ENCODE measurements around the gene TAS2R60. TPM values are rescaled to one million over a fixed set of nuclear protein-coding genes. Genes with fewer than 3 reads are reported as not detected.

TAS2R60 gene
- total and polyA plus RNA-seq, 9 of the 15 experiments (the other 6 are each of a cell fraction or from before 2014, with no cell fraction given) = 0.08 TPM; not detected in 8

GRCh38 chr7:143487566-143487965, 44.3 kb downstream of the TAS2R60 start:
- H3K4me3 ChIP-seq = no peak overlapping the region
- FAIRE-seq (no peak), ATAC-seq (peak; percentile 15), DNase-seq (ENCODE audit: extremely low read depth in 1 of 4, low spot score in 3 of 4) (no peak)
- ChIA-PET POLR2A (no interaction called here), CTCF (ENCODE audit: low intra/inter-chr PET ratio) (interaction anchor here (0.7 kb wide), 1 partner anchor 247 kb away, joined by 3 read pairs; no protein-coding TSS in a partner anchor)
- in situ Hi-C loops (cut with MboI) (no loop called here), intact Hi-C loops (cut with micrococcal nuclease) (no loop called here)
- H2AFZ ChIP-seq (ENCODE audit: low read depth, low read length) = peak overlapping the region; percentile 36; the same call in 1 of the 2 replicates
- H3K4me1 ChIP-seq (replicated peaks in 1 of 2; ENCODE audit: control insufficient read depth in 2 of 2, insufficient read depth in 2 of 2, low read length in 2 of 2) = peaks cover 7 to 17% of the 10 kb centered on the region in 2 experiments; a peak in 4 of 5 replicates
- no peaks in the 10 kb centered on the region for H4K20me1 ChIP-seq (replicated peaks; ENCODE audit: control insufficient read depth, insufficient read depth, low read length)
- H3K9me3 ChIP-seq (replicated peaks; ENCODE audit: control insufficient read depth, insufficient read depth, low read depth, low read length) = no peaks in the 10 kb centered on the region
- H3K79me2 ChIP-seq (ENCODE audit: control insufficient read depth, insufficient read depth, low read length) = no peaks in the 10 kb centered on the region
- 14% methylated on average over 5 of the region's 5 CpGs for WGBS (ENCODE audit: insufficient coverage, low coverage, missing lambda C conversion rate)
- H3K27ac ChIP-seq (ENCODE audit: extremely low read depth, low read depth, low read length) = no peak overlapping the region
- H3K36me3 ChIP-seq (ENCODE audit: control insufficient read depth, insufficient read depth, low read length) = no peaks in the 10 kb centered on the region
- no TSS peak for BruUV-seq (replicated peaks)
- no peaks in the 10 kb centered on the region for H3K9me1 ChIP-seq (ENCODE audit: control insufficient read depth, insufficient read depth, low read length)
- H3K4me2 ChIP-seq (ENCODE audit: insufficient read depth, low read length) = no peak overlapping the region
- peaks cover 0 to 8% of the 10 kb centered on the region in 2 experiments; a peak in 1 of 5 replicates for H3K27me3 ChIP-seq (ENCODE audit: control insufficient read depth in 2 of 2, insufficient read depth in 2 of 2, low read length in 2 of 2)
- H3K9ac ChIP-seq (ENCODE audit: insufficient read depth in 1 of 2, low read depth in 2 of 2, low read length in 2 of 2) = peak overlapping the region in 1 of 2 experiments; percentile 26; a peak in 1 of 4 replicates
- TF ChIP-seq ZEB2 (IDR thresholded peaks at IDR 0.05) = no peak
- TF ChIP-seq CBFB (CRISPR knock-in tag; IDR thresholded peaks at IDR 0.05) = no peak
- peak; percentile 46; the same call in 1 of the 2 replicates for TF ChIP-seq BHLHE40 (IDR thresholded peaks at IDR 0.05; ENCODE audit: low read length)
- TF ChIP-seq, protein P1, sequence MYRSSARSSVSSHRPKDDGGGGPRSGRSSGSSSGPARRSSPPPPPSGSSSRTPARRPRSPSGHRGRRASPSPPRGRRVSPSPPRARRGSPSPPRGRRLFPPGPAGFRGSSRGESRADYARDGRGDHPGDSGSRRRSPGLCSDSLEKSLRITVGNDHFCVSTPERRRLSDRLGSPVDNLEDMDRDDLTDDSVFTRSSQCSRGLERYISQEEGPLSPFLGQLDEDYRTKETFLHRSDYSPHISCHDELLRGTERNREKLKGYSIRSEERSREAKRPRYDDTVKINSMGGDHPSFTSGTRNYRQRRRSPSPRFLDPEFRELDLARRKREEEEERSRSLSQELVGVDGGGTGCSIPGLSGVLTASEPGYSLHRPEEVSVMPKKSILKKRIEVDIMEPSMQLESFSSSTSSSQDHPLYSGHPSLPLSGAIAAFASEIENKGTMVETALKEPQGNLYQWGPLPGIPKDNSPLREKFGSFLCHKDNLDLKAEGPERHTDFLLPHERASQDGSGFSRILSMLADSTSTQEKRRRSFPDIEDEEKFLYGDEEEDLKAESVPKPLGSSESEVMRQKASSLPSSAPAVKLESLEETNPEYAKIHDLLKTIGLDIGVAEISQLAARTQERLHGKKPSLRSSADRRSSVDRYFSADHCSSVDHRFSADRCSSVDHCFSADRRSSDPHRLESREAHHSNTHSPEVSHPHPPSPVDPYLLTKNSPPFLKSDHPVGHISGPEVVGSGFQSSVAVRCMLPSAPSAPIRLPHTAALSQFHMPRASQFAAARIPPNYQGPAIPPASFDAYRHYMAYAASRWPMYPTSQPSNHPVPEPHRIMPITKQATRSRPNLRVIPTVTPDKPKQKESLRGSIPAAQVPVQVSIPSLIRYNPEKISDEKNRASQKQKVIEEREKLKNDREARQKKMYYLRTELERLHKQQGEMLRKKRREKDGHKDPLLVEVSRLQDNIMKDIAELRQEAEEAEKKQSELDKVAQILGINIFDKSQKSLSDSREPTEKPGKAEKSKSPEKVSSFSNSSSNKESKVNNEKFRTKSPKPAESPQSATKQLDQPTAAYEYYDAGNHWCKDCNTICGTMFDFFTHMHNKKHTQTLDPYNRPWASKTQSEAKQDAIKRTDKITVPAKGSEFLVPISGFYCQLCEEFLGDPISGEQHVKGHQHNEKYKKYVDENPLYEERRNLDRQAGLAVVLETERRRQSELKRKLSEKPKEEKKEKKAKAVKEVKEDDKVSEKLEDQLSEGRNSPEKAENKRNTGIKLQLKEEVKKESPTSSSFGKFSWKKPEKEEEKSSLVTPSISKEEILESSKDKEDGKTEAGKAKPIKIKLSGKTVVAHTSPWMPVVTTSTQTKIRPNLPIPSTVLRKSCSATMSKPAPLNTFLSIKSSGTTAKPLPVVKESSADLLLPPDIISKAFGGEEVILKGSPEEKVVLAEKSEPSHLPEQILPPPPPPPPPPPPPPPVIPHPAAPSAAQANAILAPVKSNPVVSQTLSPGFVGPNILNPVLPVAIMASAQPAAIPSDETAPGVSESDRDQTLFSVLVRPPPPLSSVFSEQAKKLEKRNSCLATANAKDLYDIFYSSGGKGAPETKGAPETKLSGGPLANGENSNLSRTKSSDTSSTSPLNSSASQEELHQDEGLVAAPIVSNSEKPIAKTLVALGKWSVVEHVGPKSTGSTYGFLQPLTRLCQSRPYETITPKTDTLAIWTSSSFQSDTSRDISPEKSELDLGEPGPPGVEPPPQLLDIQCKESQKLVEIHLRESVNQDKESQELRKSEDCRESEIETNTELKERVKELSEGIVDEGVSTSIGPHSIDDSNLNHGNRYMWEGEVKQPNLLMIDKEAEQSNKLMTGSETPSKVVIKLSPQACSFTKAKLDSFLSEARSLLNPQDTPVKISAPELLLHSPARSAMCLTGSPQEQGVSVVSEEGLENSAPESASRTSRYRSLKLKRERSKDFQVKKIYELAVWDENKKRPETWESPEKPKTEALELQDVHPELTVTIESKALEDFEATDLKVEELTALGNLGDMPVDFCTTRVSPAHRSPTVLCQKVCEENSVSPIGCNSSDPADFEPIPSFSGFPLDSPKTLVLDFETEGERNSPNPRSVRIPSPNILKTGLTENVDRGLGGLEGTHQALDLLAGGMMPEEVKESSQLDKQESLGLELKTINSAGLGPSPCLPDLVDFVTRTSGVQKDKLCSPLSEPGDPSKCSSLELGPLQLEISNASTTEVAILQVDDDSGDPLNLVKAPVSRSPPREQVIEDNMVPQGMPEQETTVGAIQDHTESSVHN (IDR thresholded peaks at IDR 0.05; ENCODE audit: borderline replicate concordance in 1 of 2, low read depth in 1 of 2) = no peak
- TF ChIP-seq HOXB6 (CRISPR knock-in tag; IDR thresholded peaks at IDR 0.05; ENCODE audit: borderline replicate concordance) = no peak
- no peak for TF ChIP-seq MECOM (CRISPR knock-in tag; IDR thresholded peaks at IDR 0.05)
- peak; percentile 59 for TF ChIP-seq ZNF316 (IDR thresholded peaks at IDR 0.05)
- TF ChIP-seq SUPT5H (IDR thresholded peaks at IDR 0.05) = no peak
- TF ChIP-seq DEAF1 (CRISPR knock-in tag; IDR thresholded peaks at IDR 0.05) = no peak
- TF ChIP-seq, protein P2, sequence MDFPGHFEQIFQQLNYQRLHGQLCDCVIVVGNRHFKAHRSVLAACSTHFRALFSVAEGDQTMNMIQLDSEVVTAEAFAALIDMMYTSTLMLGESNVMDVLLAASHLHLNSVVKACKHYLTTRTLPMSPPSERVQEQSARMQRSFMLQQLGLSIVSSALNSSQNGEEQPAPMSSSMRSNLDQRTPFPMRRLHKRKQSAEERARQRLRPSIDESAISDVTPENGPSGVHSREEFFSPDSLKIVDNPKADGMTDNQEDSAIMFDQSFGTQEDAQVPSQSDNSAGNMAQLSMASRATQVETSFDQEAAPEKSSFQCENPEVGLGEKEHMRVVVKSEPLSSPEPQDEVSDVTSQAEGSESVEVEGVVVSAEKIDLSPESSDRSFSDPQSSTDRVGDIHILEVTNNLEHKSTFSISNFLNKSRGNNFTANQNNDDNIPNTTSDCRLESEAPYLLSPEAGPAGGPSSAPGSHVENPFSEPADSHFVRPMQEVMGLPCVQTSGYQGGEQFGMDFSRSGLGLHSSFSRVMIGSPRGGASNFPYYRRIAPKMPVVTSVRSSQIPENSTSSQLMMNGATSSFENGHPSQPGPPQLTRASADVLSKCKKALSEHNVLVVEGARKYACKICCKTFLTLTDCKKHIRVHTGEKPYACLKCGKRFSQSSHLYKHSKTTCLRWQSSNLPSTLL (IDR thresholded peaks at IDR 0.05) = no peak
